Upper lobe of left lung (tissue), 6 donors: ENCODE data around the gene TBC1D23. TPM values are rescaled to one million over a fixed set of nuclear protein-coding genes. Genes with fewer than 3 reads are reported as not detected.

Experiments
- ATAC-seq, 2 donors: fragments of 200-7000 bp; cut with Tn5 transposase; one replicate each; pipeline ENCODE4 v1.9.1; 2022; ENCODE audit warnings: mild to moderate bottlenecking in 2 of 2, moderate library complexity in 2 of 2; ENCODE audit not compliant: low FRiP score in 2 of 2
- DNase-seq, 2 donors: peaks; one replicate each; pipeline ENCODE4 v3.0.0-alpha.2; 2019 to 2020
- H3K27ac ChIP-seq, 4 donors: fragments of 200-600 bp; sonication (generic); one replicate each; pipeline ENCODE4 v1.5.1; 2016 to 2019
- H3K27me3 ChIP-seq, 4 donors: fragments of 200-600 bp; sonication (generic); one replicate each; pipeline ENCODE4 v1.5.1; 2017 to 2019
- H3K36me3 ChIP-seq, 4 donors: fragments of 200-600 bp; sonication (generic); one replicate each; pipeline ENCODE4 v1.5.1; 2016 to 2019
- H3K4me1 ChIP-seq, 4 donors: fragments of 200-600 bp; sonication (generic); one replicate each; pipeline ENCODE4 v1.5.1; 2018 to 2019
- H3K4me3 ChIP-seq, 4 donors: fragments of 200-600 bp; sonication (generic); one replicate each; pipeline ENCODE4 v1.5.1; 2017 to 2019; ENCODE audit warnings: mild to moderate bottlenecking in 2 of 4, moderate library complexity in 1 of 4
- H3K9me3 ChIP-seq, 4 donors: fragments of 200-600 bp; sonication (generic); one replicate each; pipeline ENCODE4 v1.5.1; 2018 to 2019
- CTCF ChIP-seq, 6 experiments: fragments of 450-650 bp in 4 of 6; fragments of 200-600 bp in 2 of 6; sonication (generic) in 2 of 6; IDR thresholded peaks; one replicate each; pipeline ENCODE4 v1.5.1; 2016 to 2019; ENCODE audit warnings: antibody characterized with exemption in 6 of 6
- EP300 ChIP-seq, 4 donors: sonication (generic); formaldehyde crosslinking; IDR thresholded peaks; one replicate each; pipeline ENCODE4 v1.5.1; 2017; ENCODE audit warnings: antibody characterized with exemption in 4 of 4, control low read depth in 2 of 4
- POLR2A ChIP-seq, 4 donors: fragments of 450-650 bp; IDR thresholded peaks; one replicate each; pipeline ENCODE4 v1.5.1; 2016 to 2017; ENCODE audit warnings: antibody characterized with exemption in 4 of 4, mild to moderate bottlenecking in 2 of 4
- POLR2AphosphoS5 ChIP-seq, 2 donors: sonication (generic); formaldehyde crosslinking; IDR thresholded peaks; one replicate each; pipeline ENCODE4 v1.5.1; 2017; ENCODE audit warnings: antibody characterized with exemption in 2 of 2
- WGBS, 2 donors: methylation state at CpG; one replicate each; pipeline ENCODE4 v1.1.5; 2017 to 2018; 5-methylcytosine and 5-hydroxymethylcytosine counted together
- total RNA-seq, 6 donors: library from RNA; depleted of rRNA in 4 of 6; stranded (reverse); fragments of >200 nt in 4 of 6; gene quantifications; one replicate each; pipeline versions ENCODE4 v1.1.0 to v1.2.1, GENCODE V29; 2016 to 2021
- donor health status: DM: no; HTN: no; CAD: no; lungs with moderate emphysema.
- donor health status: DM: no; HTN: yes; CAD: no; lungs with severe emphysema.

TBC1D23 gene
- total RNA-seq, 6 donors from 2014 or later: 13.4 to 42.7 (median 32.0) TPM

DNA sequence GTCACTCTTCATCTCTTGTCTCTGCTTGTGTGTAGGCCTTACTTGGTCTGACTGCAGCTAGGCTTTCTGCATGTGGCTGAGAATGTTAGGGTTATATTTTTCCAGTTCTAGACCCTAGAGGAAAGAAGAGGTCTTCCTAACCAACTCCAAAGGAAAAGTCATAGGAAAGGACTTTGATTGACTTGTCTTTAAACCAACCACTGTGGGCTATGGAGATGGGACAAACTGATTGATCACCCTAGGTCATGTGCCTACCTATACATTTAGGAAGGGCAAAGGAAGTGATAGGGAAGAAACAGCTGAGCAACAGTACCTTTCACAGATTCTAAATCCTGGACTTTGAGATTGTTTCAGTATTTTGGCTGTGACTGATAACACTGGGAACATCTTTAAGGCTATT is 16.5 kb upstream of the TBC1D23 start:
- H3K9me3 ChIP-seq: peaks cover 0 to 2% (median under 1%) of the 10 kb centered on the region in 4 donors
- no peaks in the 10 kb centered on the region for H3K27me3 ChIP-seq
- no peak overlapping the region for H3K27ac ChIP-seq
- DNase-seq (no peak), ATAC-seq (no peak)
- TF ChIP-seq POLR2A (IDR thresholded peaks at IDR 0.05) (no peak), EP300 (IDR thresholded peaks at IDR 0.05) (no peak), POLR2AphosphoS5 (IDR thresholded peaks at IDR 0.05) (no peak), CTCF (IDR thresholded peaks at IDR 0.05) (no peak)
- H3K36me3 ChIP-seq: no peaks in the 10 kb centered on the region
- H3K4me3 ChIP-seq: no peak overlapping the region
- H3K4me1 ChIP-seq: no peaks in the 10 kb centered on the region

DNA sequence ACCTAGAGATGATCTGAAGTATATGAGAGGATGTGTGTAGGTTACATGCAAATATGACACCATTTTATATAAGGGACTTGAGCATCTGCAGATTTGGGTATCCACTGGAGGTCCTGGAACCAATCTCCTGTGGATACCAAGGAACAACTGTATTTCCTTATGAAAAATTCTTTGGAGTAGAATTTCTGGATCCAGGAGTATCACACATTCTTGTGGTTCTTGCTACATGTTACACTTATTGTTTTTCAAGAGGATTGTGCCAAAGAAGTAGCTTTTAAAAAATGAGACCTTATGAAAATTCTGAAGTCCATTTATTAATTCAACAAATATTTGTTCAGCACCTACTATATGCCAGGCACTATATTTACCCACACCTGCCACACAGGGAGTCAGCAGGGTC is 15.7 kb upstream of the TBC1D23 start:
- Histone ChIP-seq H3K9me3 (no peaks in the 10 kb centered on the region), H3K27ac (no peak overlapping the region), H3K4me3 (no peak overlapping the region), H3K4me1 (no peaks in the 10 kb centered on the region), H3K36me3 (no peaks in the 10 kb centered on the region), H3K27me3 (no peaks in the 10 kb centered on the region)
- no peak for DNase-seq
- TF ChIP-seq EP300 (IDR thresholded peaks at IDR 0.05) (no peak), POLR2A (IDR thresholded peaks at IDR 0.05) (no peak), CTCF (IDR thresholded peaks at IDR 0.05) (no peak), POLR2AphosphoS5 (IDR thresholded peaks at IDR 0.05) (no peak)
- ATAC-seq: no peak

DNA sequence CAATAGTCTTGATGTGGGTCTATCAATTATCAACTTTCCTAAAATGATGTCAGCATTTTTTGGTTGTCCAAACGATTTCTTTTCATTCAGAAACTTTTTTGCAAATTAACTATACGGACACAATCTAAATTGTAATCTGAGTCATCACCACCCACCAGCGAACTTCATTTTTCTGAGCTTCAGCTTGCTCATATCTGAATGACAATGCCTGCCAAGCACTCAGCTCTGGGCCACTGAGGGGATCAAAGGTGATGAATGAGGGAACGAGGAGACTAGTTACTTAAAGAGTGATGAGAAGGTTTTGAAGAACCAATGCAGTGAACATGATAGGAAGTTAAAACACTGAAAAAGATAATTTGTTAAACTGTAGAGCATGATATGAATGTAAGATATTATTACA is 14.9 kb upstream of the TBC1D23 start:
- no peaks in the 10 kb centered on the region for H3K4me1 ChIP-seq
- WGBS, 2 donors: 52 to 59% methylated on average over 4 of the region's 4 CpGs
- DNase-seq: no peak
- ATAC-seq: no peak
- TF ChIP-seq POLR2AphosphoS5 (IDR thresholded peaks at IDR 0.05): no peak
- TF ChIP-seq EP300 (IDR thresholded peaks at IDR 0.05): no peak
- no peak for TF ChIP-seq CTCF (IDR thresholded peaks at IDR 0.05)
- TF ChIP-seq POLR2A (IDR thresholded peaks at IDR 0.05): no peak
- H3K36me3 ChIP-seq: no peaks in the 10 kb centered on the region
- no peaks in the 10 kb centered on the region for H3K27me3 ChIP-seq
- H3K27ac ChIP-seq: no peak overlapping the region
- H3K4me3 ChIP-seq: no peak overlapping the region
- no peaks in the 10 kb centered on the region for H3K9me3 ChIP-seq

GRCh38 chr3:100246999-100247398 is 13.8 kb upstream of the TBC1D23 start:
- no peaks in the 10 kb centered on the region for H3K9me3 ChIP-seq
- no peak for TF ChIP-seq EP300 (IDR thresholded peaks at IDR 0.05)
- no peak for TF ChIP-seq POLR2A (IDR thresholded peaks at IDR 0.05)
- TF ChIP-seq POLR2AphosphoS5 (IDR thresholded peaks at IDR 0.05): no peak
- no peak for TF ChIP-seq CTCF (IDR thresholded peaks at IDR 0.05)
- H3K27me3 ChIP-seq: no peaks in the 10 kb centered on the region
- no peaks in the 10 kb centered on the region for H3K36me3 ChIP-seq
- no peaks in the 10 kb centered on the region for H3K4me1 ChIP-seq
- H3K27ac ChIP-seq: no peak overlapping the region
- H3K4me3 ChIP-seq: no peak overlapping the region
- ATAC-seq (no peak), DNase-seq (no peak)

- TF ChIP-seq CTCF (IDR thresholded peaks at IDR 0.05) (no peak), POLR2A (IDR thresholded peaks at IDR 0.05) (no peak), POLR2AphosphoS5 (IDR thresholded peaks at IDR 0.05) (no peak), EP300 (IDR thresholded peaks at IDR 0.05) (no peak)
- Histone ChIP-seq H3K27me3 (no peaks in the 10 kb centered on the region), H3K27ac (no peak overlapping the region), H3K9me3 (no peaks in the 10 kb centered on the region), H3K36me3 (no peaks in the 10 kb centered on the region), H3K4me1 (peaks cover 0 to 5% (median 2%) of the 10 kb centered on the region in 4 donors), H3K4me3 (no peak overlapping the region)
- no peak for ATAC-seq
- 81 to 91% methylated on average over 1 of the region's 1 CpG for WGBS, 2 donors
- DNase-seq: no peak
These were observed 8.8 kb upstream of the TBC1D23 start for GRCh38 chr3:100252001-100252400.
